Measurements from ENCODE around the gene TSPYL2. TPM values are rescaled to one million over a fixed set of nuclear protein-coding genes. Genes with fewer than 3 reads are reported as not detected.

Gene TSPYL2
- total and polyA plus RNA-seq, 9 donors: 104 to 232 (median 167) TPM

GRCh38 chrX:53089224-53089842, 7.2 kb downstream of the TSPYL2 start:
- no peak for TF ChIP-seq EP300 (IDR thresholded peaks at IDR 0.05)
- TF ChIP-seq CTCF (IDR thresholded peaks at IDR 0.05): peak; percentile 41 to 77 (median 67)
- Histone ChIP-seq H3K36me3 (no peaks in the 10 kb centered on the region), H3K9me3 (no peaks in the 10 kb centered on the region), H3K27ac (peak overlapping the region; percentile 75 to 81), H3K4me3 (peak overlapping the region; percentile 22), H3K27me3 (no peaks in the 10 kb centered on the region), H3K4me1 (ENCODE audit: insufficient read depth) (peaks cover 3% of the 10 kb centered on the region)
- DNase-seq: peak; percentile 48 to 73 (median 58)
- 18 to 25% (median 22%) methylated on average over 11 of the region's 11 CpGs for WGBS, 3 donors
- intact Hi-C loops (cut with DNase I): loop anchor here in 1 of 4 donors (2.0 kb wide), 1 partner anchor 17 kb away; no protein-coding TSS in a partner anchor

GRCh38 chrX:53089925-53090324, 7.8 kb downstream of the TSPYL2 start:
- intact Hi-C loops (cut with DNase I): loop anchor here in 1 of 4 donors (2.0 kb wide), 1 partner anchor 17 kb away; no protein-coding TSS in a partner anchor
- Histone ChIP-seq H3K9me3 (no peaks in the 10 kb centered on the region), H3K27me3 (no peaks in the 10 kb centered on the region), H3K27ac (no peak overlapping the region), H3K36me3 (no peaks in the 10 kb centered on the region), H3K4me3 (no peak overlapping the region), H3K4me1 (ENCODE audit: insufficient read depth) (peaks cover 3% of the 10 kb centered on the region)
- no peak for DNase-seq
- TF ChIP-seq EP300 (IDR thresholded peaks at IDR 0.05) (no peak), POLR2A (IDR thresholded peaks at IDR 0.05) (no peak), CTCF (IDR thresholded peaks at IDR 0.05) (no peak)
- 50 to 71% (median 51%) methylated on average over 2 of the region's 2 CpGs for WGBS, 3 donors

GRCh38 chrX:53091354-53091753, 9.2 kb downstream of the TSPYL2 start:
- Histone ChIP-seq H3K4me3 (no peak overlapping the region), H3K4me1 (ENCODE audit: insufficient read depth) (no peaks in the 10 kb centered on the region), H3K36me3 (no peaks in the 10 kb centered on the region), H3K9me3 (no peaks in the 10 kb centered on the region), H3K27ac (no peak overlapping the region), H3K27me3 (no peaks in the 10 kb centered on the region)
- TF ChIP-seq EP300 (IDR thresholded peaks at IDR 0.05) (no peak), CTCF (IDR thresholded peaks at IDR 0.05) (no peak), POLR2A (IDR thresholded peaks at IDR 0.05) (no peak)
- peak in 1 of 5 donors; percentile 24 for DNase-seq
- intact Hi-C loops (cut with DNase I): no loop called here
- WGBS, 3 donors: 75 to 86% (median 81%) methylated on average over 2 of the region's 2 CpGs

GRCh38 chrX:53093177-53093655, 11.0 kb downstream of the TSPYL2 start:
- H3K27me3 ChIP-seq: no peaks in the 10 kb centered on the region
- H3K4me3 ChIP-seq: peak overlapping the region; percentile 37
- 23 to 39% (median 26%) methylated on average over 16 of the region's 16 CpGs for WGBS, 3 donors
- peak; percentile 65 to 85 (median 78) for DNase-seq
- peak in 2 of 3 donors; percentile 48 to 62 for TF ChIP-seq CTCF (IDR thresholded peaks at IDR 0.05)
- TF ChIP-seq POLR2A (IDR thresholded peaks at IDR 0.05): no peak
- H3K27ac ChIP-seq: peak overlapping the region; percentile 22 to 67
- intact Hi-C loops (cut with DNase I): no loop called here
- no peaks in the 10 kb centered on the region for H3K9me3 ChIP-seq
- H3K4me1 ChIP-seq (ENCODE audit: insufficient read depth): no peaks in the 10 kb centered on the region
- no peaks in the 10 kb centered on the region for H3K36me3 ChIP-seq

Measured in ovary (tissue), 9 donors.